T-helper 1 cell treated with Interleukin-12 subunit alpha and Interleukin-12 subunit beta and Interleukin-4 antibody, amounts not matched to agents 30 μg/mL and 1 μg/mL, for 36 hours (primary cell): ENCODE measurements around the gene NLRC5.
"Not testable (repeated sequence)": the region's sequence is repeated elsewhere in the genome, so short reads cannot be mapped to it uniquely, and the experiment has no call there.

Experiments
- H3K27ac Mint-ChIP-seq: one replicate; pipeline ENCODE4 v1.8.0; 2021; ENCODE audit warnings: mild to moderate bottlenecking, mixed read lengths
- H3K27me3 Mint-ChIP-seq: one replicate; pipeline ENCODE4 v1.8.0; 2021; ENCODE audit warnings: low read depth, mixed read lengths
- H3K36me3 Mint-ChIP-seq: one replicate; pipeline ENCODE4 v1.8.0; 2021; ENCODE audit warnings: low read depth, mixed read lengths
- H3K4me1 Mint-ChIP-seq: one replicate; pipeline ENCODE4 v1.8.0; 2021; ENCODE audit warnings: low read depth, mixed read lengths
- H3K4me3 Mint-ChIP-seq: one replicate; pipeline ENCODE4 v1.8.0; 2021; ENCODE audit warnings: mild to moderate bottlenecking, moderate library complexity, mixed read lengths
- H3K9me3 Mint-ChIP-seq: one replicate; pipeline ENCODE4 v1.8.0; 2021; ENCODE audit warnings: mixed read lengths

Gene NLRC5

GRCh38 chr16:57102888-57103851 is 113.8 kb downstream of the NLRC5 start:
- Mint-ChIP-seq H3K4me1 (peaks cover 21% of the 10 kb centered on the region), H3K27ac (no peak overlapping the region)

DNA sequence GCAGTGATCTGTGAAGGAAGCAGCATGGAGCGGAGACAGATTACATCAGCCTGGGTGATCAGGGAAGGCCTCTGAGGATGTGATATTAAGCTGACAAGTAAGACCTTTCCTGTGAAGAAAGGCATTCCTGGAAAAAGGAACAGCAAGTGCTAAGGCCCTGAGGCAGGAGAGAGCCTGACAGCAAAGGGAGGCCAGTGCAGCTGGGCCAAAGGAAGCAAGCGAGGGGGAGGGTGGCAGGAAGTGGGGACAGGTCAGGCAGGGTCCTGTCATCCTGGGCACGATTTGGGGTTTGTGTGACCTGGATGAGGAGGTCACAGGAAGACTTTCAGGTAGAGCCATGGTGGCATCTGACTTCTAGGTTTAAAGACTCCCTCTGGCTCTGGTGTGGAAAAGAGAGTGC is 115.3 kb downstream of the NLRC5 start:
- Mint-ChIP-seq H3K27ac (no peak overlapping the region), H3K9me3 (no peaks in the 10 kb centered on the region), H3K27me3 (no peaks in the 10 kb centered on the region)

More at GRCh38 chr16:57102888-57103851, 113.8 kb downstream of the NLRC5 start:
- Mint-ChIP-seq H3K4me3 (no peak overlapping the region), H3K9me3 (no peaks in the 10 kb centered on the region), H3K36me3 (no peaks in the 10 kb centered on the region), H3K27me3 (peaks cover 7% of the 10 kb centered on the region)

DNA sequence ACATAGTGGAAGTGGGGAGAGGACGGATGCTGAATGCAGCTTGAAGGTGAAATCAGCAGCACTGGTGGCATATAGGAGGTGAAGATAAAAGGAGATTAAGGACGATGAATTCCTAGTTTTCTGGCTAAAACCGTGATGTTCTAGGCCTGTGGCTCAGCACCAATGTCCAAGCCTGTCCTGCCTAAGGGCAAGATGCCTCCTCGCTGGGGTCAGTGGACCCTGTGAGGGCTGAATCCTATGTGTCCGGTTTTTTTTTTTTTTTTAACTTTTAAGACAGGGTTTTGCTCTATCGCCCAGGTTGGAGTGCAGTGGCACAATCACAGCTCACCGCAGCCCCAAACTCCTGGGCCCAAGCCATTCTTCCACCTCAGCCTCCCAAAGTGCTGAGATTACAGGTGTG is 115.8 kb downstream of the NLRC5 start:
- H3K36me3 Mint-ChIP-seq = no peaks in the 10 kb centered on the region
- H3K4me1 Mint-ChIP-seq = peaks cover 18% of the 10 kb centered on the region
- H3K27me3 Mint-ChIP-seq = no peaks in the 10 kb centered on the region
- H3K4me3 Mint-ChIP-seq = no peak overlapping the region
- no peak overlapping the region for H3K27ac Mint-ChIP-seq
- H3K9me3 Mint-ChIP-seq = no peaks in the 10 kb centered on the region

More for the DNA sequence above, 115.3 kb downstream of the NLRC5 start:
- no peaks in the 10 kb centered on the region for H3K36me3 Mint-ChIP-seq
- no peak overlapping the region for H3K4me3 Mint-ChIP-seq
- peaks cover 18% of the 10 kb centered on the region for H3K4me1 Mint-ChIP-seq

DNA sequence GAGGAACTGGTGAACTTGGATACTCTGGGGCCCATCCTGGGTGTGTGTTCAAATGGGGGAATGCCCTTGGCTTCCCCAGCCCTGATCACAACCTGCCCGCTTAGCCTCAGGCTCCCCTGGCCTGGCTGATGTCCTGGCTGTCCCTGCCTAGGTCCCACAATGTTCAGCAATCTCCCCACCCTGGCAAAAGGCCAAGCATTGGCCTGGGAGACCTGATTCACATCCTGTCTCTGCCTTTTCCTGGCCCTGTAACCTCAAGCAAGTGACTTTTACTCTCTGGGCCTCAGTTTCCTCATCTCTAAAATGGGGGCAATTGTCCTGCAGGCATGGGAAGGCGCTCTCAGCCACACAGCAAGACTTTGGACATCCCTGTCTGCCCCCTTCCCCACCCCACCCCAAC is 117.4 kb downstream of the NLRC5 start:
- no peak overlapping the region for H3K4me3 Mint-ChIP-seq
- H3K27ac Mint-ChIP-seq = no peak overlapping the region
- H3K36me3 Mint-ChIP-seq = no peaks in the 10 kb centered on the region
- H3K4me1 Mint-ChIP-seq = peaks cover 18% of the 10 kb centered on the region
- H3K9me3 Mint-ChIP-seq = no peaks in the 10 kb centered on the region
- H3K27me3 Mint-ChIP-seq = no peaks in the 10 kb centered on the region

- peaks cover 18% of the 10 kb centered on the region for H3K4me1 Mint-ChIP-seq
- no peaks in the 10 kb centered on the region for H3K36me3 Mint-ChIP-seq
- no peaks in the 10 kb centered on the region for H3K9me3 Mint-ChIP-seq
- no peaks in the 10 kb centered on the region for H3K27me3 Mint-ChIP-seq
- H3K4me3 Mint-ChIP-seq = no peak overlapping the region
- no peak overlapping the region for H3K27ac Mint-ChIP-seq
Measured at GRCh38 chr16:57107321-57107922, 118.1 kb downstream of the NLRC5 start.

DNA sequence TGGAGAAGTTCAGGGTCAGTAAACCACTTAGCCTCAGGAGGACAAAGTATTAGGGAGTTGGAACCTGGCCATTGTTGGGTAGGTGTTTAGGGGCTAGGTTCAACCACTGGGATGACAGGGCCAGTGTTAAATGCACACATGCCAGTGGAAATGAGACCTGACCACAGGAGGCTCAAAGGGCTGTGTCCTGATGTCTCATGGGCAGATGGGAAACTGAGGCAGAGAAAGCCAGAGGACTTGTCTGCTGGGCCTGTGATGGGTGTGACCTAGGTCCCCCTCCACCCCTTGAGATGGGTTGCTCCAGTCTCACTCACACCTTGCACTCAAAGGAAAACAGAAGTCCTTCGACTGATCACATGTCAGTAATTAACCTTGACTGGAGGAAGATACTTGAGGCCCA is 119.1 kb downstream of the NLRC5 start:
- no peak overlapping the region for H3K4me3 Mint-ChIP-seq
- H3K27ac Mint-ChIP-seq = no peak overlapping the region
- no peaks in the 10 kb centered on the region for H3K27me3 Mint-ChIP-seq
- no peaks in the 10 kb centered on the region for H3K9me3 Mint-ChIP-seq
- H3K4me1 Mint-ChIP-seq = peaks cover 18% of the 10 kb centered on the region
- no peaks in the 10 kb centered on the region for H3K36me3 Mint-ChIP-seq

- H3K4me3 Mint-ChIP-seq, H3K9me3 Mint-ChIP-seq, H3K27ac Mint-ChIP-seq, H3K27me3 Mint-ChIP-seq, H3K36me3 Mint-ChIP-seq: not testable (repeated sequence)
- H3K4me1 Mint-ChIP-seq = peaks cover 15% of the 10 kb centered on the region
Measured at GRCh38 chr16:57109259-57110105, 120.1 kb downstream of the NLRC5 start.

GRCh38 chr16:57110937-57111336 is 121.6 kb downstream of the NLRC5 start:
- no peaks in the 10 kb centered on the region for H3K27me3 Mint-ChIP-seq
- H3K36me3 Mint-ChIP-seq = no peaks in the 10 kb centered on the region
- H3K4me1 Mint-ChIP-seq = peaks cover 8% of the 10 kb centered on the region
- no peaks in the 10 kb centered on the region for H3K9me3 Mint-ChIP-seq
- H3K4me3 Mint-ChIP-seq = no peak overlapping the region
- no peak overlapping the region for H3K27ac Mint-ChIP-seq

GRCh38 chr16:57111420-57111819 is 122.1 kb downstream of the NLRC5 start:
- Mint-ChIP-seq H3K9me3 (no peaks in the 10 kb centered on the region), H3K4me3 (no peak overlapping the region), H3K27ac (no peak overlapping the region), H3K4me1 (peaks cover 6% of the 10 kb centered on the region), H3K36me3 (no peaks in the 10 kb centered on the region), H3K27me3 (no peaks in the 10 kb centered on the region)

DNA sequence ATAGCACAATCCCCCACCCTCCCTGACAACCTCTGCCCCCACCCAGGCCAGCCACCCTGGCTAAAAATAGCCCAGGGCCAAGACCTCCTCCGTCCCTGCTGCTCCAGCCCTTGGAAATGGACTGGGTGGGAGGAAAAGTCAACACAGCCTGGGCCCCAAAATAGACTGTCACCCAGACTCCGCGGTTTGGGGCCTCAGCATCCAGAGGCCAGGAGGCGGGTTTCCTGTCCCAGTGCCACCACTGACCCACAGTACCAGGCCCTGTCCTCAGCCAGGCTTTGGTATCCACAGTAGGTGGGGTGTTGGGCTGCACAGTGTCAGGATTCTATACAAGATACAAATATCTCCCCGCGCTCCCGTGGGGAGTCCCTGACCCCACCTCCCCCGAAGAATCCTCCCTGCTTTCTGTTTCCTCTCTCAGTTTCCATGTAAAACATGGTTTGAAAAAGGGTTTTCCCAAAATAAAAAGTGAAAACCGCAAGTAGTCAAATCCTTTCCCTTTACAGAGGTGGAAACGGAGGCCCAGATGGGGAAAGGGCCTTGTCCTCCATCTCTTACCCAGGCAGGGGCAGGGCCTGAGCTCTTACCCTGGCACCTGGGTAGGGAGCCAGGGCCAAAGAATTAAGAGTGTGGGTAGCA is 123.2 kb downstream of the NLRC5 start:
- Mint-ChIP-seq H3K27ac (no peak overlapping the region), H3K27me3 (no peaks in the 10 kb centered on the region), H3K36me3 (no peaks in the 10 kb centered on the region), H3K9me3 (no peaks in the 10 kb centered on the region), H3K4me3 (no peak overlapping the region), H3K4me1 (peaks cover 2% of the 10 kb centered on the region)

DNA sequence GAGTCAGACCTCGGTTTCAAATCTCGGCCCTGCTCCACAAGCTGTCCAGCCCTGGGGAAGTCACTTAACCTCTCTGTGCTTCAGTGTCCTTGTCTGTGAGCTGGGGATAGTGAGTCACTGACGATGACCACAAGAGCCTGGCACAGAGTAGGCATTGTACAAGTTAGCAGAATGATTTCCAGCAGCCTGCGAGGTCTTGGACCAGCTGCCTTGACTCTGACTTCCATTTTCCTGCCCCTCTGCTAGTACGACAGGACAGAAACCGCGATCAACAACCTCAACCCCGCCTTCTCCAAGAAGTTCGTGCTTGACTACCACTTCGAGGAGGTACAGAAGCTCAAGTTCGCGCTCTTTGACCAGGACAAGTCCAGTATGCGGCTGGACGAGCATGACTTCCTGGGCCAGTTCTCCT is 123.7 kb downstream of the NLRC5 start:
- Mint-ChIP-seq H3K36me3 (no peaks in the 10 kb centered on the region), H3K4me1 (no peaks in the 10 kb centered on the region), H3K27ac (no peak overlapping the region), H3K4me3 (no peak overlapping the region), H3K27me3 (no peaks in the 10 kb centered on the region), H3K9me3 (no peaks in the 10 kb centered on the region)

GRCh38 chr16:57113664-57114063 is 124.3 kb downstream of the NLRC5 start:
- Mint-ChIP-seq H3K4me3 (no peak overlapping the region), H3K27ac (no peak overlapping the region), H3K27me3 (no peaks in the 10 kb centered on the region), H3K4me1 (no peaks in the 10 kb centered on the region), H3K9me3 (no peaks in the 10 kb centered on the region), H3K36me3 (no peaks in the 10 kb centered on the region)

DNA sequence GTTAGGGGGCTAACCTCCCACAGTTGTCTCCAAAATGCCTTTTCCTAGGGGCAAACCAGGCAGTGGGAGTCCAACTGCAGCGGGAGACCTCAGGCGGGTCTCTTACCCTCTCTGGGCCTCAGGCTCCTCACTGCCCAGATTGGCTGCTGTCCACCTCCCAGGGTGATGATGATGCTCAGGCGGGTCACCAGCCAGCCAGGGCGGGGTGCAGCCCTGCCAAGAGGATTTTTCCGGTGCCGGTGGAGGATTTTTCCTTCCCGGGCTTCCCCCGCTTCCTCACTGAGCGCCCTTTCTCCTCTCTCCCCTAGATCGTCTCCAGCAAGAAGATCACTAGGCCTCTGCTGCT is 125.8 kb downstream of the NLRC5 start:
- Mint-ChIP-seq H3K27me3 (no peaks in the 10 kb centered on the region), H3K36me3 (no peaks in the 10 kb centered on the region), H3K4me1 (no peaks in the 10 kb centered on the region), H3K4me3 (no peak overlapping the region), H3K9me3 (no peaks in the 10 kb centered on the region), H3K27ac (no peak overlapping the region)

DNA sequence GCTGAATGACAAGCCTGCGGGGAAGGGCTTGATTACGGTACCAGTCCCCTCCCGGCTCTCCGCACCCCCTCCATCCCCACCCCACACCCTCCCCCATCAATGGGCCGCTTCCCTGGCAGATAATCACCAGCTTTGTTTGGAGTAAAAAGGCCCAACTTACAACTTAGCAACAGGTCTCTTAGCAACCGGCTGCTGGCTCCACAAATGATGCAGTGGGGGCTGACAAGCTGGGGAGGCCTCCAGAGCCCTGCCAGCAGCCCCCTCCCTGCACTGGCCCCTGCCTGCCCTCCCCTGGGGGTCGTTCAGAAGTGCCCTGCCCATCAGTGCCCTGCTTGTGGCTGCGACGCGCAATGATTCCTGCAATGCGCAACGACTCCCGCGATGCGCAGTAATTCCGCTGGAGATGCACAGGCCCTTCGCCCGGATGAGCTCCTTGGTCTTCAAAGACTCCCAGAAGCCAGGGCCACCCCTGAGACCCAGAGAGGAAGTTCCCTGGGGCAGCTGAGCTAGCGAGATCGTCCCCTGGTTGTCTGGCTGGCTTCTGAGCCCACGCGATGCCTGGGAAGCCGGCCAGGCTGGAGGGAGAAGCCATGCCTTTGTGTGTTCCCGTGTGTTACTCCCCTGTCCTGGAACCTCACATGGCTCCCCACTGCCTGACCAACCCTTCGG is 126.3 kb downstream of the NLRC5 start:
- Mint-ChIP-seq H3K9me3 (no peaks in the 10 kb centered on the region), H3K27ac (no peak overlapping the region), H3K4me3 (no peak overlapping the region)

More for the DNA sequence above, 126.3 kb downstream of the NLRC5 start:
- H3K4me1 Mint-ChIP-seq = no peaks in the 10 kb centered on the region
- H3K36me3 Mint-ChIP-seq = no peaks in the 10 kb centered on the region
- H3K27me3 Mint-ChIP-seq = no peaks in the 10 kb centered on the region
